Measurements from ENCODE around the gene GRAMD1B. TPM values are rescaled to one million over a fixed set of nuclear protein-coding genes. Genes with fewer than 3 reads are reported as not detected.

Gene GRAMD1B
- total RNA-seq, 3 donors from 2014 or later: 2.0 to 10.2 (median 8.2) TPM

- Histone ChIP-seq H3K36me3 (no peaks in the 10 kb centered on the region), H3K9me3 (no peaks in the 10 kb centered on the region), H3K27ac (no peak overlapping the region), H3K4me3 (no peak overlapping the region), H3K27me3 (no peaks in the 10 kb centered on the region), H3K4me1 (no peaks in the 10 kb centered on the region)
- no peak for DNase-seq (ENCODE audit: low spot score in 2 of 2)
- intact Hi-C loops (cut with DNase I; ENCODE audit: low total_unique reads): no loop called here
- TF ChIP-seq POLR2A (IDR thresholded peaks at IDR 0.05): no peak
Observed at GRCh38 chr11:123386796-123387510, 43.1 kb upstream of the GRAMD1B start.

GRCh38 chr11:123388640-123389039, 41.4 kb upstream of the GRAMD1B start:
- TF ChIP-seq POLR2A (IDR thresholded peaks at IDR 0.05) (no peak), CTCF (IDR thresholded peaks at IDR 0.05) (no peak), POLR2AphosphoS5 (IDR thresholded peaks at IDR 0.05) (no peak)
- H3K27ac ChIP-seq: no peak overlapping the region
- no peak overlapping the region for H3K4me3 ChIP-seq
- H3K9me3 ChIP-seq: no peaks in the 10 kb centered on the region
- H3K27me3 ChIP-seq: no peaks in the 10 kb centered on the region
- H3K36me3 ChIP-seq: no peaks in the 10 kb centered on the region
- DNase-seq (ENCODE audit: low spot score in 2 of 2): no peak
- H3K4me1 ChIP-seq: no peaks in the 10 kb centered on the region
- intact Hi-C loops (cut with DNase I; ENCODE audit: low total_unique reads): no loop called here

- H3K27ac ChIP-seq: no peak overlapping the region
- TF ChIP-seq CTCF (IDR thresholded peaks at IDR 0.05) (no peak), POLR2AphosphoS5 (IDR thresholded peaks at IDR 0.05) (no peak), POLR2A (IDR thresholded peaks at IDR 0.05) (no peak)
Observed at GRCh38 chr11:123390146-123390545, 39.9 kb upstream of the GRAMD1B start.

GRCh38 chr11:123391646-123392348, 38.3 kb upstream of the GRAMD1B start:
- no peaks in the 10 kb centered on the region for H3K4me1 ChIP-seq
- no peaks in the 10 kb centered on the region for H3K9me3 ChIP-seq
- no peak overlapping the region for H3K27ac ChIP-seq
- no peaks in the 10 kb centered on the region for H3K36me3 ChIP-seq
- H3K4me3 ChIP-seq: no peak overlapping the region
- no peak for TF ChIP-seq POLR2AphosphoS5 (IDR thresholded peaks at IDR 0.05)
- intact Hi-C loops (cut with DNase I; ENCODE audit: low total_unique reads): no loop called here
- DNase-seq (ENCODE audit: low spot score in 2 of 2): no peak
- no peaks in the 10 kb centered on the region for H3K27me3 ChIP-seq

More at GRCh38 chr11:123390146-123390545, 39.9 kb upstream of the GRAMD1B start:
- Histone ChIP-seq H3K36me3 (no peaks in the 10 kb centered on the region), H3K27me3 (no peaks in the 10 kb centered on the region), H3K4me1 (no peaks in the 10 kb centered on the region), H3K9me3 (no peaks in the 10 kb centered on the region), H3K4me3 (no peak overlapping the region)
- no peak for DNase-seq (ENCODE audit: low spot score in 2 of 2)
- intact Hi-C loops (cut with DNase I; ENCODE audit: low total_unique reads): no loop called here

- Histone ChIP-seq H3K27ac (no peak overlapping the region), H3K9me3 (no peaks in the 10 kb centered on the region), H3K4me3 (no peak overlapping the region), H3K4me1 (no peaks in the 10 kb centered on the region), H3K36me3 (no peaks in the 10 kb centered on the region), H3K27me3 (no peaks in the 10 kb centered on the region)
- intact Hi-C loops (cut with DNase I; ENCODE audit: low total_unique reads): no loop called here
- TF ChIP-seq POLR2A (IDR thresholded peaks at IDR 0.05) (no peak), CTCF (IDR thresholded peaks at IDR 0.05) (no peak), POLR2AphosphoS5 (IDR thresholded peaks at IDR 0.05) (no peak)
- DNase-seq (ENCODE audit: low spot score in 2 of 2): no peak
Observed at GRCh38 chr11:123392431-123392830, 37.6 kb upstream of the GRAMD1B start.

- intact Hi-C loops (cut with DNase I; ENCODE audit: low total_unique reads): no loop called here
- DNase-seq (ENCODE audit: low spot score in 2 of 2): no peak
- H3K27ac ChIP-seq: no peak overlapping the region
- no peaks in the 10 kb centered on the region for H3K27me3 ChIP-seq
- H3K4me1 ChIP-seq: no peaks in the 10 kb centered on the region
- TF ChIP-seq POLR2A (IDR thresholded peaks at IDR 0.05) (no peak), POLR2AphosphoS5 (IDR thresholded peaks at IDR 0.05) (no peak), CTCF (IDR thresholded peaks at IDR 0.05) (no peak)
- no peak overlapping the region for H3K4me3 ChIP-seq
- H3K9me3 ChIP-seq: no peaks in the 10 kb centered on the region
- no peaks in the 10 kb centered on the region for H3K36me3 ChIP-seq
Observed at GRCh38 chr11:123392844-123393243, 37.2 kb upstream of the GRAMD1B start.

Measured in breast epithelium (tissue), 4 donors.